Breast epithelium (tissue), 3 donors: Measurements from ENCODE around the gene OR4C45. TPM values are rescaled to one million over a fixed set of nuclear protein-coding genes. Genes with fewer than 3 reads are reported as not detected.

Source experiments
- total RNA-seq, 3 donors: library from RNA; depleted of rRNA; stranded (reverse); fragments of >200 nt; gene quantifications; one replicate each; pipeline ENCODE4 v1.1.0, GENCODE V29; 2016

Gene OR4C45
- total RNA-seq, 3 donors from 2014 or later: not detected

Other genes with a start within 250 kb of the OR4C45 start
- gene OR4C13, start 80.5 kb upstream of the OR4C45 start, total RNA-seq: not detected
- gene OR4C12, start 50.3 kb upstream of the OR4C45 start, total RNA-seq: not detected